CD4-positive, CD25-positive, alpha-beta regulatory T cell (primary cell): ENCODE data around the gene PPIE. TPM values are rescaled to one million over a fixed set of nuclear protein-coding genes. Genes with fewer than 3 reads are reported as not detected.

ENCODE experiments used
- ATAC-seq, 2 donors: fragments of 150-1000 bp; cut with Tn5 transposase; one replicate each; pipeline ENCODE4 v1.10.0; 2021; ENCODE audit warnings: low read depth in 2 of 2, moderate number of reproducible peaks in 2 of 2, moderate library complexity in 1 of 2
- DNase-seq, 3 donors: peaks; one replicate each; pipeline versions ENCODE4 v3.0.0 to v3.0.0-alpha.2; 2012 to 2022; ENCODE audit warnings: mixed read lengths in 1 of 3
- H3K27ac ChIP-seq: one replicate; pipeline ENCODE4 v1.7.0; 2013; ENCODE audit warnings: mild to moderate bottlenecking, low read length; ENCODE audit not compliant: insufficient read depth, poor library complexity, severe bottlenecking
- H3K27me3 ChIP-seq: one replicate; pipeline ENCODE4 v1.7.0; 2013; ENCODE audit warnings: low read length; ENCODE audit not compliant: control insufficient read depth, insufficient read depth
- H3K36me3 ChIP-seq: one replicate; pipeline ENCODE4 v1.7.0; 2013; ENCODE audit warnings: mild to moderate bottlenecking, low read length, moderate library complexity; ENCODE audit not compliant: control insufficient read depth, insufficient read depth
- H3K4me1 ChIP-seq: 2 replicates; pipeline ENCODE4 v1.7.0; 2013; ENCODE audit warnings: mild to moderate bottlenecking, low read length; ENCODE audit not compliant: insufficient read depth, control insufficient read depth, poor library complexity, severe bottlenecking
- H3K4me3 ChIP-seq: one replicate; pipeline ENCODE4 v1.7.0; 2013; ENCODE audit warnings: low read depth, mild to moderate bottlenecking, low read length, moderate library complexity
- H3K9me3 ChIP-seq, 2 experiments: 1 replicate in 1 of 2; 2 replicates in 1 of 2; pipeline ENCODE4 v1.7.0; 2013; ENCODE audit warnings: low read length in 2 of 2, mild to moderate bottlenecking in 1 of 2, moderate library complexity in 1 of 2; ENCODE audit not compliant: control insufficient read depth in 2 of 2
- H3K27ac Mint-ChIP-seq, 3 donors: one replicate each; pipeline ENCODE4 v1.8.0; 2020 to 2022; ENCODE audit warnings: mild to moderate bottlenecking in 3 of 3, mixed read lengths in 3 of 3, moderate library complexity in 2 of 3
- H3K27me3 Mint-ChIP-seq: one replicate; pipeline ENCODE4 v1.8.0; 2022; ENCODE audit warnings: mild to moderate bottlenecking, mixed read lengths
- H3K36me3 Mint-ChIP-seq: one replicate; pipeline ENCODE4 v1.8.0; 2020; ENCODE audit warnings: mixed read lengths
- H3K4me1 Mint-ChIP-seq, 4 donors: one replicate each; pipeline ENCODE4 v1.8.0; 2020 to 2022; ENCODE audit warnings: mixed read lengths in 4 of 4, mild to moderate bottlenecking in 1 of 4
- H3K4me3 Mint-ChIP-seq, 4 donors: one replicate each; pipeline ENCODE4 v1.8.0; 2020 to 2022; ENCODE audit warnings: mild to moderate bottlenecking in 4 of 4, mixed read lengths in 4 of 4, moderate library complexity in 3 of 4
- H3K9me3 Mint-ChIP-seq, 7 donors: one replicate each; pipeline ENCODE4 v1.8.0; 2020 to 2022; ENCODE audit warnings: mixed read lengths in 7 of 7, mild to moderate bottlenecking in 3 of 7, moderate library complexity in 2 of 7
- polyA plus RNA-seq, 4 donors: library from polyadenylated mRNA; unstranded; fragments of 300-500 nt; fragmentation: Illumina TruSeq; gene quantifications; one replicate each; pipeline ENCODE4 v1.2.3, GENCODE V29; 2021
- total RNA-seq: library from RNA; stranded (reverse); gene quantifications from one replicate; pipeline ENCODE4 v1.2.3, GENCODE V29; 2022

PPIE gene
- total RNA-seq (36.8 TPM), polyA plus RNA-seq (100 to 1,000 TPM in 1 of 4 donors, 10 to 100 TPM in 3; 90.5 to 118 (median 94.1) TPM)

GRCh38 chr1:39738622-39739366 lies at the start of gene PPIE:
Gene PPIE, plus strand, starts transcription at chr1:39738882. Its CDS starts 19 bp downstream, at chr1:39738901.
- no peaks in the 10 kb centered on the region for H3K9me3 ChIP-seq
- H3K27me3 Mint-ChIP-seq: peaks cover 15% of the 10 kb centered on the region
- H3K27ac Mint-ChIP-seq: peak within 1 kb of the TSS; percentile 93 to 97 (median 97)
- H3K4me1 ChIP-seq: peaks cover 18% of the 10 kb centered on the region
- peak within 1 kb of the TSS; percentile 95 to 98 (median 97) for H3K4me3 Mint-ChIP-seq
- peaks cover 0 to 1% (median 0%) of the 10 kb centered on the region in 7 donors for H3K9me3 Mint-ChIP-seq
- H3K27ac ChIP-seq: peak within 1 kb of the TSS; percentile 71
- peaks cover 30% of the 10 kb centered on the region for H3K36me3 ChIP-seq
- DNase-seq (peak; percentile 78 to 98 (median 85)), ATAC-seq (peak; percentile 99)
- H3K27me3 ChIP-seq: peaks cover 11% of the 10 kb centered on the region
- peaks cover 31% of the 10 kb centered on the region for H3K36me3 Mint-ChIP-seq
- H3K4me1 Mint-ChIP-seq: peaks cover 9 to 43% (median 30%) of the 10 kb centered on the region in 4 donors
- peak within 1 kb of the TSS; percentile 95 for H3K4me3 ChIP-seq

DNA sequence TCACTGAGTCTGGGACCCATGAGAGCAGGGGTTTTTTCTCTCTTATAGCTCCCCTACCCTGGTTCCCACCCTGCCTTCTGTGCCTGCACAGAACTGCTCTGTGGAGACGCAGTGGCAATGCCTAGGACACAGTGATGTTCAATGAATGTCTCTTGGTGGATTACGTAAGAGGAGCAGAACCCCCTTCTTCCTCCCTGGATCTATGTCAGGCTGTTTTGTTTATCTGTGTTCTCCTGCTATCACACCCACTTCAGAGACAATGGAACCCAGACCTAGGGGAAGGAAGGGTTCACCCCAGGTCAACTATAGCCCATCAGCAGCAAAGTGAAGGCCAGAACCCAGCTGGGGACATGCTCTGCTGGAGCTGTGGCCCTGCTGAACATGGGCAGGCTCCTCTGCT lies 49.5 kb upstream of the PPIE start:
- peak overlapping the region in 2 of 4 donors; percentile 49 to 86 for H3K4me3 Mint-ChIP-seq
- no peak for DNase-seq
- ATAC-seq: no peak
- H3K4me3 ChIP-seq: no peak overlapping the region
- H3K27me3 ChIP-seq: no peaks in the 10 kb centered on the region
- peaks cover 8% of the 10 kb centered on the region for H3K36me3 Mint-ChIP-seq
- peaks cover 17% of the 10 kb centered on the region for H3K27me3 Mint-ChIP-seq
- peaks cover 42% of the 10 kb centered on the region for H3K4me1 ChIP-seq
- no peak overlapping the region for H3K27ac ChIP-seq
- peaks cover 0 to 7% (median 0%) of the 10 kb centered on the region in 7 donors for H3K9me3 Mint-ChIP-seq
- no peaks in the 10 kb centered on the region for H3K36me3 ChIP-seq
- no peaks in the 10 kb centered on the region for H3K9me3 ChIP-seq
- peak overlapping the region in 1 of 3 donors; percentile 8 for H3K27ac Mint-ChIP-seq
- peaks cover 5 to 67% (median 34%) of the 10 kb centered on the region in 4 donors for H3K4me1 Mint-ChIP-seq

DNA sequence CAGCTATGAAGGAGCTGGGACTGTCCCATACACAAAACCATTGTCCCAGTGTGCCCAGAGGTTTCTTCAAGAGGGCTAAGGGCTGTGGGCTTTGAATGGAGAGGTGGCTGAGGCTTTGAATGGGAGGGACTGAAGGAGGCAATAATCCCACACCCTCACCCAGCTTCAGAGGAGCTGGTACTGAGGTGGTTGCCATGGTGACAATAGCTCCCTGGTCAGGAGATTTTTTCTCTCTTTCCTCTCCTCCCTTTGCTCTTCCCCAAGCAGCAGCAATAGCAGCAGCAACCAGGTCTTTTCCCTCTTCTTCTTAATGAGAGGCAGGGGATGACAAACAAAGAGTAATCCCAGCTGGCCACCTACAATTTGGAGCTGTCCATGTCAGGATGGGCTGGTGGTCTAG lies 49.0 kb upstream of the PPIE start:
- peaks cover 8% of the 10 kb centered on the region for H3K36me3 Mint-ChIP-seq
- DNase-seq: no peak
- H3K36me3 ChIP-seq: no peaks in the 10 kb centered on the region
- peaks cover 5 to 62% (median 34%) of the 10 kb centered on the region in 4 donors for H3K4me1 Mint-ChIP-seq
- peaks cover 17% of the 10 kb centered on the region for H3K27me3 Mint-ChIP-seq
- H3K9me3 ChIP-seq: no peaks in the 10 kb centered on the region
- no peak for ATAC-seq
- peaks cover 39% of the 10 kb centered on the region for H3K4me1 ChIP-seq
- H3K27ac Mint-ChIP-seq: peak overlapping the region in 1 of 3 donors; percentile 90
- H3K27me3 ChIP-seq: no peaks in the 10 kb centered on the region
- H3K27ac ChIP-seq: no peak overlapping the region
- peak overlapping the region; percentile 32 for H3K4me3 ChIP-seq
- H3K4me3 Mint-ChIP-seq: peak overlapping the region; percentile 86 to 96 (median 90)
- H3K9me3 Mint-ChIP-seq: peaks cover 0 to 5% (median 0%) of the 10 kb centered on the region in 7 donors

DNA sequence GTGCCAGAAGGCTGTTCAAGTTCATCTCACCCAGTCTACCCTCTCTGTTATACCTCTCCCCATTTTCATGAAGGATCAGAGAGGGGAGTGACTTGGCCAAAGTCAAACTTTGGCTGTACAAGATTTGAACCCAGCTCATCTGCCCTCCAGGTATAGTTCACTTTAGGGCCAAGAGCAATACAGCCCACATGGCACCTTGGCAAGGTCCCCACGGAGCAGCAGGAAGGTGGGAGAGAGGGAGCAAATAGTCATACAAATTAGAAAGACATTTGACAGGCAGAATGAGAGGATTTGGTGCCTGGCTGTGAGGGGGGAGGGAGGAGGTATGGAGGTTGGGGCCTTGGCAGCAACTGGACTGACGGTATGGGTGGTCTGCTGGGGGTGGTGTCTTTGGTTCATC lies 48.5 kb upstream of the PPIE start:
- H3K27me3 ChIP-seq: peaks cover 5% of the 10 kb centered on the region
- Mint-ChIP-seq H3K9me3 (peaks cover 0 to 1% (median 0%) of the 10 kb centered on the region in 7 donors), H3K4me3 (peak overlapping the region; percentile 86 to 96 (median 90)), H3K27me3 (peaks cover 20% of the 10 kb centered on the region), H3K27ac (peak overlapping the region in 2 of 3 donors; percentile 90 to 95), H3K36me3 (peaks cover 8% of the 10 kb centered on the region), H3K4me1 (peaks cover 5 to 57% (median 30%) of the 10 kb centered on the region in 4 donors)
- H3K4me1 ChIP-seq: peaks cover 39% of the 10 kb centered on the region
- peak overlapping the region; percentile 48 for H3K4me3 ChIP-seq
- DNase-seq (no peak), ATAC-seq (no peak)
- H3K36me3 ChIP-seq: no peaks in the 10 kb centered on the region
- H3K27ac ChIP-seq: no peak overlapping the region
- no peaks in the 10 kb centered on the region for H3K9me3 ChIP-seq

- H3K9me3 ChIP-seq: no peaks in the 10 kb centered on the region
- H3K4me3 ChIP-seq: peak overlapping the region; percentile 61
- ATAC-seq (no peak), DNase-seq (no peak)
- peaks cover 5% of the 10 kb centered on the region for H3K27me3 ChIP-seq
- H3K36me3 ChIP-seq: no peaks in the 10 kb centered on the region
- peak overlapping the region; percentile 78 for H3K27ac ChIP-seq
- H3K4me1 Mint-ChIP-seq: peaks cover 5 to 57% (median 30%) of the 10 kb centered on the region in 4 donors
- peaks cover 39% of the 10 kb centered on the region for H3K4me1 ChIP-seq
- peaks cover 8% of the 10 kb centered on the region for H3K36me3 Mint-ChIP-seq
- peaks cover 23% of the 10 kb centered on the region for H3K27me3 Mint-ChIP-seq
- H3K27ac Mint-ChIP-seq: peak overlapping the region; percentile 86 to 95 (median 90)
- peaks cover 0 to 1% (median 0%) of the 10 kb centered on the region in 7 donors for H3K9me3 Mint-ChIP-seq
- peak overlapping the region; percentile 86 to 97 (median 90) for H3K4me3 Mint-ChIP-seq
Observed at GRCh38 chr1:39690794-39691382, 47.8 kb upstream of the PPIE start.

DNA sequence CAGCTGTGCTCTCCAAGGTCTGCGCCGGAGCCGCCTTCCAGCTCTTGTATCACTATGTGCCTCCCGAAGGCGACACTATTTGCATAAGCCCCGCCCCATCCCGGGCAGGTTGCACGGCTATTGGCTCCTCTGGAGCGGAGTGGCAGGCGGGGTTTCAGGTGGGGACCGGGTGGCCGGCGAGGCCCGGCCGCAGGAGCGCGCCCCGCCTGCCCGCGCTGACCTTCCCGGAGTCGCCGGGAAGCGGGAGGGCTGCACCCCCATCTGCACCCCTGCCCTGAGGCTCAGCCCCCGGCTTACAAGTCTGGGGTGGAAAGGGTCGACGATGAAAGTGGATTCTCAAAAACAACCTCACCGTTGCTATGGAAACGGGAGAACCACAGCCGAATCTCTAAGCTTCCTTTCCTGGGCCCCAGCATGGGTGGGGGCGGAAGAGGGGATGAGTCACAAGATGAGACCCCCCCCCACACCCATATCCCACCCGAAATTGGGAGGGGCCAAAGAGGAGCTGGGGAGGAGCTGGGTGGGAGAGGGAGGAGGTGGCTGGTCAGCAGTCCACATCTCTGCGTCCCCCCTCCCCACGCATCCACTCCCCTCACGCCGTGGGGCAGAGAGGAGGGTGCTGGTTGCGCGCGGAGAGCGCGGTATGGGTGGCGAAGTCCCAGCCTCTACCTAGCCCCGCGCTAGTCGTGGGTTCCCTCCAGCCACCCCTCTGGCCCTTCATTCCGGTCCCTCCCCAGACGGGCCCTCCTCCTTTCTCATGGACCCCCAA lies 47.1 kb upstream of the PPIE start, which contains the start of gene HPCAL4:
TSS of gene HPCAL4 (minus strand) at position 51 of the 769 bp plus-strand sequence. CDS start 6,830 bp downstream, outside the sequence.
- H3K27ac ChIP-seq: peak within 1 kb of the TSS; percentile 78
- H3K27ac Mint-ChIP-seq: peak within 1 kb of the TSS; percentile 86 to 95 (median 90)
- peaks cover 39% of the 10 kb centered on the region for H3K4me1 ChIP-seq
- peak; percentile 78 to 94 (median 88) for DNase-seq
- no peaks in the 10 kb centered on the region for H3K9me3 Mint-ChIP-seq
- peaks cover 5 to 52% (median 30%) of the 10 kb centered on the region in 4 donors for H3K4me1 Mint-ChIP-seq
- no peaks in the 10 kb centered on the region for H3K9me3 ChIP-seq
- H3K27me3 Mint-ChIP-seq: peaks cover 26% of the 10 kb centered on the region
- peaks cover 5% of the 10 kb centered on the region for H3K27me3 ChIP-seq
- peak within 1 kb of the TSS; percentile 86 to 97 (median 90) for H3K4me3 Mint-ChIP-seq
- peaks cover 4% of the 10 kb centered on the region for H3K36me3 Mint-ChIP-seq
- no peaks in the 10 kb centered on the region for H3K36me3 ChIP-seq
- peak; percentile 89 to 93 for ATAC-seq
- H3K4me3 ChIP-seq: peak within 1 kb of the TSS; percentile 61
